ENCODE measurements around the gene UBLCP1. TPM values are rescaled to one million over a fixed set of nuclear protein-coding genes. Genes with fewer than 3 reads are reported as not detected.

The UBLCP1 gene
- total and polyA plus RNA-seq, 2 experiments from 2014 or later, result 19.3 to 28.9 TPM

DNA sequence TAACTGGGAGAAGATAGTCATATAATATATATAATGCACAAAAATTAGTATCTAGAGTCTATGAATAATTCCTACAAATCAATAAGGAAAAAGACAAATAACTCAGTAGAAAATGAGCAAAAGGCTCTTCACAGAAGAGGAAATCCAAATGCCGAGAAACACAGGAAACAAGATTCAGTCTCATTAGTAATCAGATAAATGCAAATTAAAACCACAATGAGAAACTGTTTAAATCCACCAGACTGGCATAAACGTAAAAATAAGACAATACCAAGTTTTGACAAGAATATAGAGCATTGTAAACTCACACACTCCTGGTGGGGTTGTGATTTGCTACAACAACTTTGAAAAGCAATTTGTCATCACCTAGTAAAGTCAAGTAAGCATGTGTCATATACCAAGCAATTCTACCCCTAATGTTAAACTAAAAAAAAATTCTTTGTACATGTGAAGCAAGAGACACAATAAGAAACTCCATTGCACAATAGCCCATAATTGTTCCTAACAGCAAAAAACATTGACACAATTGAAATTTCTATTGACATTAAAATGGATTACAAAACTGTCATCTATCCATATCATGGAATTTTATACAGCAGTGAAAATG, 21.0 kb upstream of the UBLCP1 start:
- Histone ChIP-seq H3K9me2 (replicated peaks; ENCODE audit: insufficient read depth) (no peaks in the 10 kb centered on the region), H3K4me3 (no peak overlapping the region), H3K27me3 (peaks cover 7% of the 10 kb centered on the region), H3K4me1 (ENCODE audit: insufficient read depth) (no peaks in the 10 kb centered on the region), H3K27ac (no peak overlapping the region), H3K9me3 (ENCODE audit: low read depth) (no peaks in the 10 kb centered on the region), H2AFZ (no peak overlapping the region), H4K20me1 (ENCODE audit: insufficient read depth, poor library complexity, severe bottlenecking) (no peaks in the 10 kb centered on the region), H3K79me2 (no peaks in the 10 kb centered on the region), H3K36me3 (replicated peaks; ENCODE audit: insufficient read depth, low read depth) (no peaks in the 10 kb centered on the region), H3K4me2 (no peak overlapping the region)
- WGBS (ENCODE audit: low lambda C conversion rate, missing lambda C conversion rate), result 70% methylated on average over 2 of the region's 2 CpGs
- TF ChIP-seq, protein P1, sequence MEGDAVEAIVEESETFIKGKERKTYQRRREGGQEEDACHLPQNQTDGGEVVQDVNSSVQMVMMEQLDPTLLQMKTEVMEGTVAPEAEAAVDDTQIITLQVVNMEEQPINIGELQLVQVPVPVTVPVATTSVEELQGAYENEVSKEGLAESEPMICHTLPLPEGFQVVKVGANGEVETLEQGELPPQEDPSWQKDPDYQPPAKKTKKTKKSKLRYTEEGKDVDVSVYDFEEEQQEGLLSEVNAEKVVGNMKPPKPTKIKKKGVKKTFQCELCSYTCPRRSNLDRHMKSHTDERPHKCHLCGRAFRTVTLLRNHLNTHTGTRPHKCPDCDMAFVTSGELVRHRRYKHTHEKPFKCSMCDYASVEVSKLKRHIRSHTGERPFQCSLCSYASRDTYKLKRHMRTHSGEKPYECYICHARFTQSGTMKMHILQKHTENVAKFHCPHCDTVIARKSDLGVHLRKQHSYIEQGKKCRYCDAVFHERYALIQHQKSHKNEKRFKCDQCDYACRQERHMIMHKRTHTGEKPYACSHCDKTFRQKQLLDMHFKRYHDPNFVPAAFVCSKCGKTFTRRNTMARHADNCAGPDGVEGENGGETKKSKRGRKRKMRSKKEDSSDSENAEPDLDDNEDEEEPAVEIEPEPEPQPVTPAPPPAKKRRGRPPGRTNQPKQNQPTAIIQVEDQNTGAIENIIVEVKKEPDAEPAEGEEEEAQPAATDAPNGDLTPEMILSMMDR (IDR thresholded peaks at IDR 0.05; ENCODE audit: poor library complexity), result no peak
- TF ChIP-seq EZH2phosphoT487 (IDR thresholded peaks at IDR 0.05; ENCODE audit: low read depth, severe bottlenecking, unreplicated experiment), result no peak
- no peak for DNase-seq (ENCODE audit: low spot score)

GRCh38 chr5:159242656-159243055, 20.4 kb upstream of the UBLCP1 start:
- 59% methylated on average over 4 of the region's 4 CpGs for WGBS (ENCODE audit: low lambda C conversion rate, missing lambda C conversion rate)
- H3K4me1 ChIP-seq (ENCODE audit: insufficient read depth), result no peaks in the 10 kb centered on the region
- no peaks in the 10 kb centered on the region for H3K79me2 ChIP-seq
- no peaks in the 10 kb centered on the region for H3K9me3 ChIP-seq (ENCODE audit: low read depth)
- no peaks in the 10 kb centered on the region for H3K9me2 ChIP-seq (replicated peaks; ENCODE audit: insufficient read depth)
- TF ChIP-seq, protein P1 (IDR thresholded peaks at IDR 0.05; ENCODE audit: poor library complexity), result no peak
- TF ChIP-seq EZH2 (IDR thresholded peaks at IDR 0.05; ENCODE audit: borderline replicate concordance) (no peak), EZH2phosphoT487 (IDR thresholded peaks at IDR 0.05; ENCODE audit: low read depth, severe bottlenecking, unreplicated experiment) (no peak)
- no peak overlapping the region for H2AFZ ChIP-seq
- no peak overlapping the region for H3K4me3 ChIP-seq
- H3K4me2 ChIP-seq, result no peak overlapping the region
- no peaks in the 10 kb centered on the region for H3K36me3 ChIP-seq (replicated peaks; ENCODE audit: insufficient read depth, low read depth)
- no peak overlapping the region for H3K27ac ChIP-seq
- H3K27me3 ChIP-seq, result peaks cover 7% of the 10 kb centered on the region
- no peak for DNase-seq (ENCODE audit: low spot score)
- H4K20me1 ChIP-seq (ENCODE audit: insufficient read depth, poor library complexity, severe bottlenecking), result no peaks in the 10 kb centered on the region

DNA sequence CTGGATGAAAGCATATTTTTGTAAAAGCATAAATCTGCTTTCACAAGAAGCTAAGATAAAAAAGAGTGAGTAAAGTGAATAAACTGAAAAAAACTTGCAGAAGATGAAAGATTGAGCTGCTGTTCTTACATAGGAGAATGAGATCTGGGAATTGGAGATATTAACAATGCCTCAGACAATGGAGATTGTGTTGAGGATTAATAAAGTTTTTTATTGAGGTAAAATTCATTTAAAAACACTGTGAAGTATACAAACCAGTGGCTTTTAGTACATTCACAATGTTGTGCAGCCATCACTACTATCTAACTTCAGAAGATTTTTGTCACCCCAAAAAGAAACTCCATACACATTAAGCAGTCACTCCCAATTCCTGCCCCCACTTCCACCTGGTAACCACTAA, 19.7 kb upstream of the UBLCP1 start:
- no peak overlapping the region for H3K4me3 ChIP-seq
- no peak for DNase-seq (ENCODE audit: low spot score)
- no peaks in the 10 kb centered on the region for H3K9me3 ChIP-seq (ENCODE audit: low read depth)
- H4K20me1 ChIP-seq (ENCODE audit: insufficient read depth, poor library complexity, severe bottlenecking), result no peaks in the 10 kb centered on the region
- H3K79me2 ChIP-seq, result no peaks in the 10 kb centered on the region
- TF ChIP-seq, protein P1 (IDR thresholded peaks at IDR 0.05; ENCODE audit: poor library complexity), result no peak
- TF ChIP-seq EZH2phosphoT487 (IDR thresholded peaks at IDR 0.05; ENCODE audit: low read depth, severe bottlenecking, unreplicated experiment) (no peak), EZH2 (IDR thresholded peaks at IDR 0.05; ENCODE audit: borderline replicate concordance) (no peak)
- H3K27ac ChIP-seq, result no peak overlapping the region
- H3K4me2 ChIP-seq, result no peak overlapping the region
- H3K36me3 ChIP-seq (replicated peaks; ENCODE audit: insufficient read depth, low read depth), result no peaks in the 10 kb centered on the region
- no peaks in the 10 kb centered on the region for H3K9me2 ChIP-seq (replicated peaks; ENCODE audit: insufficient read depth)
- no peak overlapping the region for H2AFZ ChIP-seq
- H3K27me3 ChIP-seq, result peaks cover 7% of the 10 kb centered on the region
- no peaks in the 10 kb centered on the region for H3K4me1 ChIP-seq (ENCODE audit: insufficient read depth)

DNA sequence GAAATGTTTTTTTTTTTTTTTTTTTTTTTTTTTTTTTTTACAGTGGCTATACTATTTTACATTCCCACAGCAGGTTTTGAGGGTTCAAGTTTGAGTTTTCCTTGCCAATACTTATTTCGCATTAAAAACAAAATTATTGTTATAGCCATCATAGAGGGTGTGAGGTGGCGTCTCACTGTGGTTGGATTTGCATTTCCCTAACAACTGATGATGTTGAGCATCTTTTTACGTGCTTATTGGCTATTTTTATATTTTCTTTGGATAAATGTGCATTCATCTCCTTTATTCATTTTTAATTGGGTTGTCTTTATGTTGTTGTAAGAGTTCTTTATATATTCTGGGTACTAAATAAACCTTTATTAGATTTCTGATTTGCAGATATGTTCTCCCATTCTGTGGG, 18.9 kb upstream of the UBLCP1 start:
- no peak overlapping the region for H3K4me3 ChIP-seq
- peaks cover 10% of the 10 kb centered on the region for H3K27me3 ChIP-seq
- H4K20me1 ChIP-seq (ENCODE audit: insufficient read depth, poor library complexity, severe bottlenecking), result no peaks in the 10 kb centered on the region
- no peak for DNase-seq (ENCODE audit: low spot score)
- H2AFZ ChIP-seq, result no peak overlapping the region
- H3K4me2 ChIP-seq, result no peak overlapping the region
- H3K9me2 ChIP-seq (replicated peaks; ENCODE audit: insufficient read depth), result no peaks in the 10 kb centered on the region
- H3K4me1 ChIP-seq (ENCODE audit: insufficient read depth), result no peaks in the 10 kb centered on the region
- no peaks in the 10 kb centered on the region for H3K79me2 ChIP-seq
- no peak overlapping the region for H3K27ac ChIP-seq
- TF ChIP-seq EZH2 (IDR thresholded peaks at IDR 0.05; ENCODE audit: borderline replicate concordance) (no peak), EZH2phosphoT487 (IDR thresholded peaks at IDR 0.05; ENCODE audit: low read depth, severe bottlenecking, unreplicated experiment) (no peak)
- TF ChIP-seq, protein P1 (IDR thresholded peaks at IDR 0.05; ENCODE audit: poor library complexity), result no peak
- no peaks in the 10 kb centered on the region for H3K9me3 ChIP-seq (ENCODE audit: low read depth)
- WGBS (ENCODE audit: low lambda C conversion rate, missing lambda C conversion rate), result 75% methylated on average over 3 of the region's 3 CpGs
- H3K36me3 ChIP-seq (replicated peaks; ENCODE audit: insufficient read depth, low read depth), result no peaks in the 10 kb centered on the region

Measured in hepatocyte (in vitro differentiated cells).